RWPE1 (cell line): ENCODE data around the gene PLA2G2A.
"Not testable (repeated sequence)": the region's sequence is repeated elsewhere in the genome, so short reads cannot be mapped to it uniquely, and the experiment has no call there.

Source experiments
- CTCF ChIA-PET: fragments of 350-600 bp; sonication (Branson Sonifier 250); formaldehyde crosslinking; extraction: SDS; loops from one replicate; lab custom pipeline; 2021; lab: Yijun Ruan, JAX
- POLR2A ChIA-PET: fragments of 400-600 bp; formaldehyde crosslinking; extraction: SDS; loops from one replicate; lab custom pipeline; 2020; ENCODE audit warnings: antibody characterized with exemption; ENCODE audit not compliant: low non-redundant PET; lab: Yijun Ruan, JAX
- DNase-seq: peaks from one replicate; pipeline ENCODE4 v3.0.0; 2012; ENCODE audit warnings: low spot score
- H3K27ac ChIP-seq: fragments of 450-650 bp; 2 replicates; pipeline ENCODE4 v1.5.1; 2017
- CTCF ChIP-seq: fragments of 450-650 bp; conservative IDR thresholded peaks from 2 replicates; pipeline ENCODE4 v1.5.1; 2017; ENCODE audit warnings: low read depth, mild to moderate bottlenecking

PLA2G2A gene

GRCh38 chr1:20009212-20009611, 29.8 kb upstream of the PLA2G2A start:
- ChIA-PET CTCF (no interaction called here), POLR2A (no interaction called here)
- no peak for TF ChIP-seq CTCF
- no peak overlapping the region for H3K27ac ChIP-seq
- DNase-seq, result no peak

GRCh38 chr1:20008391-20008841, 29.0 kb upstream of the PLA2G2A start:
- no peak overlapping the region for H3K27ac ChIP-seq
- TF ChIP-seq CTCF, result no peak
- ChIA-PET CTCF (no interaction called here), POLR2A (no interaction called here)
- no peak for DNase-seq

GRCh38 chr1:19998823-19999222, 19.4 kb upstream of the PLA2G2A start:
- H3K27ac ChIP-seq, CTCF ChIA-PET, DNase-seq, POLR2A ChIA-PET: not testable (repeated sequence)

GRCh38 chr1:19990689-19991088, 11.3 kb upstream of the PLA2G2A start:
- no peak for TF ChIP-seq CTCF
- DNase-seq, result no peak
- CTCF ChIA-PET, result interaction anchor here (0.7 kb wide), 1 partner anchor 272 kb away, joined by 4 read pairs; no protein-coding TSS in a partner anchor
- no peak overlapping the region for H3K27ac ChIP-seq
- POLR2A ChIA-PET, result no interaction called here

GRCh38 chr1:19990182-19990582, 10.8 kb upstream of the PLA2G2A start:
- CTCF ChIA-PET, POLR2A ChIA-PET, DNase-seq, H3K27ac ChIP-seq: not testable (repeated sequence)

GRCh38 chr1:19988267-19989006, 9.0 kb upstream of the PLA2G2A start:
- no peak overlapping the region for H3K27ac ChIP-seq
- ChIA-PET POLR2A (no interaction called here), CTCF (no interaction called here)
- TF ChIP-seq CTCF, result no peak
- DNase-seq, result no peak

- DNase-seq, result no peak
- ChIA-PET CTCF (no interaction called here), POLR2A (no interaction called here)
- H3K27ac ChIP-seq, result no peak overlapping the region
- no peak for TF ChIP-seq CTCF
Observed at GRCh38 chr1:19987719-19988118, 8.3 kb upstream of the PLA2G2A start.

- H3K27ac ChIP-seq, DNase-seq, POLR2A ChIA-PET: not testable (repeated sequence)
- CTCF ChIA-PET, result interaction anchor here (1.6 kb wide), 1 partner anchor 10 kb away, joined by 4 read pairs; no protein-coding TSS in a partner anchor
Observed at GRCh38 chr1:19984409-19985016, 5.1 kb upstream of the PLA2G2A start.
